WERI-Rb-1 (cell line): ENCODE measurements around the gene OTOF.
A peak's percentile ranks its signal among the peaks of the same experiment; 100 is the strongest.

Source experiments
- DNase-seq: peaks from one replicate; pipeline ENCODE4 v3.0.0-alpha.2; 2020
- H3K27ac ChIP-seq: fragments of 250-450 bp; sonication (Bioruptor Pico); 2 replicates; pipeline ENCODE4 v1.5.1; 2020; ENCODE audit warnings: mild to moderate bottlenecking, moderate library complexity
- H3K27me3 ChIP-seq: fragments of 250-450 bp; sonication (Bioruptor Pico); 2 replicates; pipeline ENCODE4 v1.5.1; 2021; ENCODE audit warnings: mild to moderate bottlenecking, low read depth, moderate library complexity; ENCODE audit not compliant: insufficient read depth, severe bottlenecking
- H3K36me3 ChIP-seq: fragments of 250-450 bp; sonication (Bioruptor Pico); 2 replicates; pipeline ENCODE4 v1.5.1; 2020; ENCODE audit warnings: mild to moderate bottlenecking, moderate library complexity
- H3K4me3 ChIP-seq: 2 replicates; pipeline ENCODE4 v1.5.1; 2011; ENCODE audit warnings: low read depth, mild to moderate bottlenecking, control low read depth, low read length
- H3K9me3 ChIP-seq: fragments of 250-450 bp; sonication (Bioruptor Pico); 2 replicates; pipeline ENCODE4 v1.5.1; 2021; ENCODE audit warnings: mild to moderate bottlenecking, moderate library complexity; ENCODE audit not compliant: severe bottlenecking
- TF ChIP-seq, protein P1 (sequence below): IDR thresholded peaks from 2 replicates; pipeline ENCODE4 v1.5.1; 2011; ENCODE audit warnings: low read depth, mild to moderate bottlenecking, control low read depth, inconsistent platforms, low read length

Gene OTOF

DNA sequence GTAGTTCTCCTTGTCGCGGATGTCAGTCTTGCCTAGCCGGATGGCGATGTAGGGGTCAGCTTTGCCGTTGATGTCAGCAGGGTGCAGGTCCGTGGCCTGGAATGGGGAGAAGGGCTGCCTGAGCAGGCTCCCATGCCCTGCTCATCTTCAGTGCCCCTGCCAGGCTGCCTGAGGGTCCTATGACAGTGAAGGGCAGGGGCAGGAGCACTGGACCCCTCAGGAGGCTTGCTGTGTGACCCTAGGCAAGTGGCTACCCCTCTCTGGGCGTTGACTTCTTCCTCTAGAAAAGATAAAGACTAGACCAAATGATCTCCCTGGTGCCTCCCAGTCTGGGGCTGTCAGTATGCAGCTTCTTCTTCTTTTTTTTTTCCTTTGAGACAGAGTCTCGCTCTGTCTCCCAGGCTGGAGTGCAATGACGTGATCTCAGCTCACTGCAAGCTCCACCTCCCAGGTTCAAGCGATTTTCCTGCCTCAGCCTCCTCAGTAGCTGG lies 11.9 kb downstream of the OTOF start:
- Histone ChIP-seq H3K27ac (no peak overlapping the region), H3K36me3 (no peaks in the 10 kb centered on the region), H3K4me3 (no peak overlapping the region), H3K27me3 (no peaks in the 10 kb centered on the region), H3K9me3 (peaks cover 5% of the 10 kb centered on the region)
- TF ChIP-seq, protein P1, sequence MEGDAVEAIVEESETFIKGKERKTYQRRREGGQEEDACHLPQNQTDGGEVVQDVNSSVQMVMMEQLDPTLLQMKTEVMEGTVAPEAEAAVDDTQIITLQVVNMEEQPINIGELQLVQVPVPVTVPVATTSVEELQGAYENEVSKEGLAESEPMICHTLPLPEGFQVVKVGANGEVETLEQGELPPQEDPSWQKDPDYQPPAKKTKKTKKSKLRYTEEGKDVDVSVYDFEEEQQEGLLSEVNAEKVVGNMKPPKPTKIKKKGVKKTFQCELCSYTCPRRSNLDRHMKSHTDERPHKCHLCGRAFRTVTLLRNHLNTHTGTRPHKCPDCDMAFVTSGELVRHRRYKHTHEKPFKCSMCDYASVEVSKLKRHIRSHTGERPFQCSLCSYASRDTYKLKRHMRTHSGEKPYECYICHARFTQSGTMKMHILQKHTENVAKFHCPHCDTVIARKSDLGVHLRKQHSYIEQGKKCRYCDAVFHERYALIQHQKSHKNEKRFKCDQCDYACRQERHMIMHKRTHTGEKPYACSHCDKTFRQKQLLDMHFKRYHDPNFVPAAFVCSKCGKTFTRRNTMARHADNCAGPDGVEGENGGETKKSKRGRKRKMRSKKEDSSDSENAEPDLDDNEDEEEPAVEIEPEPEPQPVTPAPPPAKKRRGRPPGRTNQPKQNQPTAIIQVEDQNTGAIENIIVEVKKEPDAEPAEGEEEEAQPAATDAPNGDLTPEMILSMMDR: no peak
- no peak for DNase-seq

DNA sequence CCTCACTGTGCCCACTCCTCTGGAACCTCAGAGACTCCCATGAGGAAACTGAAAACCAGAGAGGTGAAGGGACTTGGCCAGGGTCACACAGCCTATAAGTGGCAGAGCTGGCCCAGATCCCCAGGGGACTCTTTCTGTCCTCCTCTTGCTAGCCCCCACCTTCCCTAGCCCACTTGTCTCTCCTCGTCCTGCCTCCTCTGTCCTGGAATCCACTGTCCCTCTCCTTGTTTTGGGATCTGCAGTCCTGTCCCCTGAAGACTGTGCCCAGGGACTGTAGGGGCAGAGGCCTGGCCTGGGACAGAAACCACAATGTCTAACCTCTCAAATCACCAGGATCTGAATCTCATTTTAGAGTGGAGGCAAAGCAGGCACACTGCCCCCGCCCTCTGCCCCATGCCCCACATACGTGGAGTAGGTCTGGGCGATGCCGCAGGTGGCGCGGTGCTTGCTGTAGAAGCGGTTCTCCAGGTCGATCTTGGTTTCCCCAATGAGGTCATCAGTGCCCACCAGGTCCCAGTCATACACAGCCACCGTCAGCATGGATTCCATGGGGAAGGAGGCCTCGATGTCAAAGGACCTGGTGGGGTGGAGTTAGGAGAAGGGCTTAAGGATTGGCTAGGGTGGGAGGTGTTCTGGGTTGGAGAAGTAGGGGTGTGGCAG lies 12.5 kb downstream of the OTOF start:
- TF ChIP-seq, protein P1: no peak
- no peaks in the 10 kb centered on the region for H3K27me3 ChIP-seq

DNA sequence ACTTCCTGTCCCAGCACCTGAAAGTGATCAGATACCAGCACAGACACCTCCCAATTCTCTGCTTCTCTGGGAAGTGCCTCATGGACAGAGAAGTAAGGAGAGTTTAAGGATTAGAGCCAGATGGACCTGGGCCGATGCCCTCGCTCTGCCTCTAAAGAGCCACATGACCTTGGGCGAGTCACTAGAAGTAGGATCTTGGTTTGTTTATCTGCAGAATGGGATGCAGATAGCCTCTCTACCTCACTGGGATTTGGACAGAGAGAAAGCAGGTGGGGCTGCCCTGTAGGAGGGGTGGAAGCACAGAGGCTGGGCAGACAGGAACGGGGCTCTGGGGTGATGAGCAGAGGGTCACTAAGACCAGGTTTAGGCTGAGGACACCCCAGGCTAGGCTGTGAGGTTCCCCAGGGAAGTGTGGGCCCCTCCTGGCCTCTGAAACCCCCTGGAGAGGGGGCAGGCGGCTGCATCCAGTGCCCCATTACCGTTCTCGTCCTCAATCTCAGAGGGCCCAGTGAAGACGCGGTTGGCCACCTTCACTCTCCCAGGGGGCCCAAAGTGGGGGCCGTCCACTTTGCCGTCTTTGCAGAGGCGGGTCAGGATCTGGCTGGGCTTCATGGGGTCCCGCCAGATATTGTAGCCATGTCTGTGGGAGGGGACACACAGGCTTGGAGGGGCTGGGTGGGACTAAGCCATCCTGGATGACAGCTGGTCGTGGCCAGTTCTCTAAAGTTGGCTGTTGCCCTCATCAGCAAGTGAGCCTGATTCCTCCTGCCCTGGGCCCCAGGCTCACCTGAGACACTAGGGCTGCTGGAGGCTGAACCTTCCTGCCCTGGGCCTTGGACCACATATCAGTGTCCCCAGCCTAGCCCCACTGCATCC lies 13.3 kb downstream of the OTOF start:
- Histone ChIP-seq H3K27ac (no peak overlapping the region), H3K4me3 (no peak overlapping the region), H3K9me3 (peaks cover 5% of the 10 kb centered on the region), H3K27me3 (no peaks in the 10 kb centered on the region), H3K36me3 (no peaks in the 10 kb centered on the region)
- TF ChIP-seq, protein P1: no peak
- DNase-seq: no peak

More for the DNA sequence above, 12.5 kb downstream of the OTOF start:
- Histone ChIP-seq H3K27ac (no peak overlapping the region), H3K9me3 (peaks cover 5% of the 10 kb centered on the region), H3K4me3 (no peak overlapping the region), H3K36me3 (no peaks in the 10 kb centered on the region)
- DNase-seq: no peak

DNA sequence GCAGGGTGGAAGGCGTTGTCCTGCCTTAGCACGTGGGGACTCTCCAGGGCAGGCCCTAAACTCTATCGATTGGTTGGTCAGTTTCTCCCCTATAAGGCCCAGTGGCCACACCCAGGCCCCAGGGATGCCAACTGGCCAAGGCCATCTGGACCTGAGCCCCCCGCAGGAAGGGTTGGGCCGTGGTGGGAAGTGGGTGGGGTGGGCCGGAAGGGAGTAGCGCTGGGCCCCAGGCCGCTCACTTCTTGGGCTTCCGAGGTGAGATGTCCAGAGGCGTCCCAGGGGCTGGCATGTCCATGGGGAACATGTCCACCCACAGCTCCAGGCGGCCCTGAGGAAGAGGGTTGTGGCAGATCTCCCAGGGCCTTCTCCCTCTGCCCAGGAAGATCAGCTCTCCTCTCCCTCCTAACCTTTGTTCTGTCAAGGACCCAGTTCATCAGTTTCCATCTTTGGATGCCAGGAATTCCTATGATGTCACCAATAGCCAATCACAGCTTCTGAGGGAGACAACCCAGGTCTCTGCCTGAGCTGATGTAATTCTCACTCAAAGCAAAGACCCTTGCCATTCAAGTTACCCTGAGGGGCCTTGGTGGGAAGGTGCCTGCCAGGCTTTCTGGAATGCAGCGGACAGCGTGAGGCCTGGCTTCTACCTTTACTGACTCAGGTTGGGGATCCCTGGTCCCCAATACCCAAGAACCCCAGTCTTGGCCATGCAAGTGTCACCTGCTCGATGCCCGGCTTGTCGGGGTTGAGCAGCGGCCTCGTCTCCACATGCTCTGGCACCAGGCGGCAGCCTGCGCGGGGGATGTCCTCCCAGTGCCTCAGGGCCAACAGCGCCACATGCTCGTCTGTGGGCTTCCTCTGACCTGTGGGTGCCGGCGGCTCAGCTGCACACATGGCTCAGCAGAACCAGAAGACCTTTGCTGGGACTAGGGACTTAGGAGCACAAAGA lies 14.4 kb downstream of the OTOF start:
- no peak overlapping the region for H3K4me3 ChIP-seq
- H3K27me3 ChIP-seq: no peaks in the 10 kb centered on the region
- DNase-seq: no peak
- no peaks in the 10 kb centered on the region for H3K36me3 ChIP-seq
- H3K27ac ChIP-seq: no peak overlapping the region
- TF ChIP-seq, protein P1: no peak
- peaks cover under 1% of the 10 kb centered on the region for H3K9me3 ChIP-seq

DNA sequence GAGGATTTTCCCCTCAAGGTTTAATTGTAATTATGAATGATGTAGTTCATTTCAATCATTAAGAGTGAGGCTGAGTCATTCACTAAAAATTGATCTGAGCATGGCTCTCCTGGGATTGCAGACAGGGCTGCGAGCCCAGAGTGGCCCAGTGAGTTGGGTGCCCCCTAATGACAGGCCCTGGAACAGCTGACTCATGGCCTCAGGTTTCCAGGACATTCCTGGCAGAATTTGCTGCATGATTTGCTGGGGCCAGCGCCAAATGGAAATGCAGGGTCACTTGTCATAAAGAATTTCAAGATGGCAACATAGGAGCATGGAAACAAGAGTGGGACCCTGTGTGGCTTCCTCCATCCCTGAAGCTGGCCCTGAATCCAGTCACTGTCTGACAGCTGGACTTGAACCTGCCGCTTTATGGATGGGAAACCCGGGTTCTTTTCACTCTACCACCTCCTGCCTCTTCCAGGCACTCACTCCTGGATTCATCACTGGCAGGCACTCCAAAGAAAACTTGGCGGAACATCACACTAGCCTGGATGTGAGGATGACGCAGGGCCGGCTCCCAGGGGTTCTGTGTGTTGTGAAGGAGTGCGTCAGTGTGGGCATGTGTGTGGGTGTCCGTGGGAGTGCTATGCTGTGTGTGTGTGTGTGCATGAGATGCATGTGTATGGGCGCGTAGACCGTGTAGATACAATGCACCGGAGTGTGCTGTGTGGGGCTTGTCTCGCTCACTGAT lies 15.2 kb downstream of the OTOF start:
- peak; percentile 85 for DNase-seq
- H3K27ac ChIP-seq: 0 out of 2 replicates have a peak overlapping the region, but pooled peaks have one; percentile 28
- H3K27me3 ChIP-seq: no peaks in the 10 kb centered on the region
- no peaks in the 10 kb centered on the region for H3K9me3 ChIP-seq
- no peak overlapping the region for H3K4me3 ChIP-seq
- TF ChIP-seq, protein P1: peak; percentile 96
- no peaks in the 10 kb centered on the region for H3K36me3 ChIP-seq
